SW 1271 (cell line): ENCODE measurements around the gene TMEM200B.
"Not testable (repeated sequence)": the region's sequence is repeated elsewhere in the genome, so short reads cannot be mapped to it uniquely, and the experiment has no call there.

Experiments
- DNase-seq, 2 experiments: peaks; one replicate each; lab custom pipeline; 2025; lab: John Stamatoyannopoulos, UW

TMEM200B gene

DNA sequence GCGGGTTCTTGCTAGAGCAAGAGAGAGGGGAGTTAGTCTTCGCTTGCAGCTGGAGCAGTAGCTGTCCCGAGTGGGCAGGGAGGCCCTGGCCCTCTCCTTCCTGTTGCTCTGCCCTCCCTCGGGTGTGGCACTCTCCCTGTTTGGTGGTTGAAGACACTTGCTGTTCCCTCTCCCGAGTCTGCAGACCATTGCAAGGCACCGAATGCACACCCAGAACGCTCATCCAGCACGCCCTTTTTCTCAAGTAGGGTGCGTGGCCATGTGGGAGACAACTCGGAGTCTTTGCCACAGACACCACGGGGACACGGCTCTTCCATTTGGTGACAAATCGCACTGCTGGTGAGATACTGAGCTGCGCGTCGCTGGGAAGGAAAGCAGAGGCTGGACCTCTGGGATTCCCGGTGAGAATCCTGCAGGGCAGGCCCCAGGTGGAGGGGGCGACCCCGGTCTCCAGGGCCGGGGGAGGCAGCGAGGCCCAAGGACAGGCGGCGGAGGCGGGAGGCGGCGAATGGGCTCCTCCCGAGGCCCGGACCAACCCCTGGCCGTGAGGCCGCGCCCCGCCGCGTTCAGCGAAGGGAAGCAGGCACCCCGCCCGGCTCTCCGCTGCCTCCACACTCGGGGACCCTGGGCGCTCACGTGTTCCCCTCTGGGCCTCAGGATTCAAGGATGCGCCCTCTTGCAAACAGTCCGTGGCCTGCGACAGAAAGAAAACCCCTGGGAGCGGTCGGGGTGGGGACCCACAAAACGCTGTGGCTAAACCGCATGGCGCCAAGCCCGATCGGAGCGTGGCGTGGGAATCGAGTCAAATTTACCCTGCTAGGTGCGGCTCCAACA, 10.4 kb upstream of the TMEM200B start:
- no peak for DNase-seq

- not testable (repeated sequence) for DNase-seq
These were observed 7.4 kb upstream of the TMEM200B start for GRCh38 chr1:29131056-29131455.

DNA sequence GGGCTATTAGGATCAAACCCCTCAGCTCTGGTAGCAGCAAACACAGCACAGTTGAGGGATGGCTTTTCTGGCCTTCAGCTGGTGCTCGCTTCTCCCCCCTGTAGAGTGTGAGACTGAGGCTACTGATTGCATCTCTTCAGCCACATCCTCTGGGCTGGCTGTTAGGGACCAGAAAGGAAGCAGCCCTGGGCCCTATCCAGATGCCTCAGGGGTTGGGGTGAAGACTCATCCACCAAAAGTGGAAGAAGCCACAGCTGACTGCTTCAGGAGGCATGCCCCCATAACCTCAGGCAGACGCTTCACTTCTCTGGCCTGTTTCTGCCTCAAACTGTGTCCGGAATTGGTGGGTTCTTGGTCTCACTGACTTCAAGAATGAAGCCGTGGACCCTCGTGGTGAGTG, 6.2 kb upstream of the TMEM200B start:
- no peak for DNase-seq

GRCh38 chr1:29128739-29129138, 5.0 kb upstream of the TMEM200B start:
- DNase-seq: no peak

- no peak for DNase-seq
These were observed 2.5 kb upstream of the TMEM200B start for GRCh38 chr1:29126198-29126597.

GRCh38 chr1:29125788-29126187, 2.1 kb upstream of the TMEM200B start:
- DNase-seq: no peak

DNA sequence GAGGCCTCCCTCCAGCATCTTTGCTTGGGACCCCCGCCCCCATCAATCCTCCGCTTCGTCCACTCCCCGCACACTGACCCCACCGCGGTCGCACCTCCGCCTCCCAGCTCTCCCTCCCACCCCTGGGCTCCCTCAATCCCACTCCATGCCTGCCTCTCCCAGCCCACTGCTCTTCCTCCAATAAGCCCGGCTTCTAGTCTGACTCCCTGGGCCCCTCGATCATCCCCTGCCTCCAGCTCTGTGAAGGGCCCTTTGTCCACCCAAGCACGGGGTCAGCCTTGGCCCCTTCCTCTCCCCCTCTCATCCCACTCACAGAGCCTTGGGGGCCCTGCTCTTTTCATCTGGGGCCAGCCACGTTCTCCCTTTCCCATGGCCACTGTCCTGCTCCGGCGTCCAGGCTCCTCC, 1.5 kb upstream of the TMEM200B start:
- DNase-seq: no peak

- peak; percentile 20 to 48 for DNase-seq
These were observed 898 bp upstream of the TMEM200B start for GRCh38 chr1:29124366-29125236.

DNA sequence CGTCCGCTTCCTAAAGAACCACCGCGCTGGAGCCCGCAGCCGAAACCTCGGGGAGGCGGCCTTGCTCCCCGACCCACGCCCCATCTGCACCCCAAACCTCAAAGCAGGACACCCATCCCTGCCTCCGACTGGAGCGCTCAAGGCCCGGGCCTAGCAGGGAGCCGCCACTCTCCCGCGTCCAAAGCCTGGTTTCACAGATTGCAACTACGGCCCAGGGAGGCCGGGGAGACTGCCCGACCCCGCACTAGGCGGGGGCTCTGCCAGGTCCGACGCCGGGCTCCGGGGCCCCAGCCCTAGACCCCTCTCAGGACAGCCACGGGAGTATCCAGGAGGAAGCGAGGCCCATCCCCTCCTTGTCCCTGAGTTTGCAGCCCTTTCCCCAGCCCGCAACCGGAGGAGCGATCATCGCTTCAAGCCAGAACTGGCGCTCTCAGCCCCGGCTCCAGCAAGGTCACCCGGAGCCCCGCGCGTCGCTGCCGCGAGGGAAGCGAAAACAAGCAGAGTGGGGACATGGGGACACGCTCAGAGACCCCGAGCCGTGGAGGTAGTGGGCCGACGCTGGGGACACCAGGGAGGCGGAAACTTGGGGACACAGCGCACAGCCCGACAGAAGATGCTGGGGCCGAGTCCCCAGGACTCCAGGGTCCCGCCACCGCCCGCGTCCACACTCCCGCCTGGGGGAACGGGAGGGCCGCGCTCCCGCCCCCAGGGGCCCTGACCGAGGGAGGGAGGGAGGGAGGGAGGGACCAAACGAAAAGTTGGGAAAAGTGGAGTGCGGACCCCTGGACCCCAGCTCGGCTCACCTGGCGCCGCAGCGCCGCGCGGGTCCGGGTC, 433 bp downstream of the TMEM200B start:
- no peak for DNase-seq

DNA sequence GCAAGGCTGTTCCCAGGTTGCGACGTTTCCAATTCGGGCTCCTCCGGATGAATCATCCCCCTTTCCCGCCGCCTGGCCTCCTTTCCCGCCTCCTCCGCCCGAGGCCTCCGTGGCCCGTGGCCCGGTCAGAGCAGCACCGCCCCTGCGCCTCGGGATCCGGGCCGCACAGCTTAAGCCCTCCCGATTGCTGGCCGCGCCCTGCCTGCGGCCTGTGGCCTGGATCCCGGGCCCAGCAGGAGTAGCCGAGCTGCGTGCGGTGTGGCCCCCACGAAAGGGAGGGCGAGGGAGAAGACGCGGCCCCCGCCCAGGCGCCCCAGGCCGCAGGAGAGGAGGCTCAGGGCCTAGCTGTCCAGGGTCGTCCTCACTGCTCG, 1.0 kb downstream of the TMEM200B start:
- no peak for DNase-seq

- DNase-seq: no peak
These were observed 1.6 kb downstream of the TMEM200B start for GRCh38 chr1:29121936-29122681.

GRCh38 chr1:29121516-29121935, 2.2 kb downstream of the TMEM200B start:
- DNase-seq: no peak

- no peak for DNase-seq
These were observed 2.7 kb downstream of the TMEM200B start for GRCh38 chr1:29120947-29121485.

- no peak for DNase-seq
These were observed 3.3 kb downstream of the TMEM200B start for GRCh38 chr1:29120367-29120766.

DNA sequence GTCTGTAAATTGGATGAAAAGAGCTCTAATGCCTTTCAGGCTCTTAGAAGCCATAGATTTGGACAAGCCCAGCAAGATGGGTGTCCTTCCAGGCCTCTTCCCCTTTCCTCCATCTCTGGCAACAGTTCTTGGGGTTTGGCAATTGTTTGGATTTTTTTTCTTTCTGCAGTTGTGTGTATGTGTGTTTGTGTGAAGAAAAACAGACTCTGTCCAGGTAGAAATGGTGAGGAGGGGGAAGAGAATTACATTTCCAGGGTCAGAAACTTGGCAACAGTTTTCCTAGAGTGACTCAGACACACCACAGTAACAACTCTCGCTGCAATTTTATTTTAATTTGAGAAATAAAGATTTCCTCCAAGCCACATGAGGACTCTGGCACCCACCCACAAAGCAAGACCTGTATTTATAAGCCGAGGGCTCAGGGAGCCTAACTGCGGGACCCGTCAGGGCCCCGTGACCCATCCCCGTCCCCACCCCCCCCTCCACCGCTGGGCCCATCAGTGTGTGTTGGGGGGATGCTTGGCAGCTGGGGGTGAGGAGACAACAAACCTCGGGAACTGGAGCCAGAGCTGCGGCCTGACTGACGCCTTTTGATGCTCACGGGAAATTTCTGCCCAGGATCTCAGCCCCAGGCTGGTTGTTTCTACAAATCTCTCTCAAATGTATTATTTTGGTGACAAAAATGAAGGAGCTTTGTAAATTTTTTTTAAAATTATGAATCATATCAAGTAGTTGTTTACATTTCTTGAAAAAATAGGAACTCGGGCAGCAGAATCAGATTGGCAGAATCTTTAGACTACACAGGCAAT, 4.4 kb downstream of the TMEM200B start:
- DNase-seq: no peak

DNA sequence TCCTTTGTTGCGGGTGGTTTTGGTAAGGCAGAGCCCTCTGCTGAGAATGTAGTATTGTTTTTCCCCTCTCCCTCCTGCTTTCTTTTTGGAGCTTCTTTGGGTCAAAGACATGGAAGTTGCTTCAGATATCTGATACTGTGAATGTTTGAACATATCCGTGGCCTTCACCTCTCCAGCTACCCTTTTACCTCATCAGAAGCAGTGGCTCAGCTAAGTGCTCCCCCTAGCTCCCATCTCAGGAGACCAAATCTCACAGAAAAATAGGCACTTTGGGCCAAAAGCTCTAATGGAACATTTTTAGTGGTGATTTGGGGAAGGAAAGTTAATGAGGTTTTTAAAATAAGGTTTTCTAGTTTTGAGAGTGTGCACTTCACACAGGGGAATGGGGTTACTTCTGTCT, 6.3 kb downstream of the TMEM200B start:
- no peak for DNase-seq

DNA sequence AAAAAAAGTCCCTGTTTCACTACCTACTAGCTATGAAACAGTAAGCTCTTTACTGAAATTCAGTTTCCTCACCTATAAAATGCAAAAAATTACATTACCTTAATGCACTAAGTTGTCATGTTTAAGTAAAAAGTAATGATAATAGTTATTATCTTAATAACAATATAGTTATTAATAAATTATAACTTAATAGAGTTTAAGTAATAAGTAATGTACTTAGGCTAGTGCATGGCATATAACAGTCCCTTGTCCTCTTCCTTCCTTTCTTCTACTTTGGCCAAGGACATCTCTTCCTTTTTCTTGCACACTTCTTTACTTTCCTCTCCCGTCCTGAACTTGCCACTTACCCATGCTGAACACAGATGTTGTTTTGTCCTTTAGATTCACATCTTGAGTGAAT, 9.0 kb downstream of the TMEM200B start:
- DNase-seq: no peak

GRCh38 chr1:29113413-29114117, 10.1 kb downstream of the TMEM200B start:
- DNase-seq: no peak

DNA sequence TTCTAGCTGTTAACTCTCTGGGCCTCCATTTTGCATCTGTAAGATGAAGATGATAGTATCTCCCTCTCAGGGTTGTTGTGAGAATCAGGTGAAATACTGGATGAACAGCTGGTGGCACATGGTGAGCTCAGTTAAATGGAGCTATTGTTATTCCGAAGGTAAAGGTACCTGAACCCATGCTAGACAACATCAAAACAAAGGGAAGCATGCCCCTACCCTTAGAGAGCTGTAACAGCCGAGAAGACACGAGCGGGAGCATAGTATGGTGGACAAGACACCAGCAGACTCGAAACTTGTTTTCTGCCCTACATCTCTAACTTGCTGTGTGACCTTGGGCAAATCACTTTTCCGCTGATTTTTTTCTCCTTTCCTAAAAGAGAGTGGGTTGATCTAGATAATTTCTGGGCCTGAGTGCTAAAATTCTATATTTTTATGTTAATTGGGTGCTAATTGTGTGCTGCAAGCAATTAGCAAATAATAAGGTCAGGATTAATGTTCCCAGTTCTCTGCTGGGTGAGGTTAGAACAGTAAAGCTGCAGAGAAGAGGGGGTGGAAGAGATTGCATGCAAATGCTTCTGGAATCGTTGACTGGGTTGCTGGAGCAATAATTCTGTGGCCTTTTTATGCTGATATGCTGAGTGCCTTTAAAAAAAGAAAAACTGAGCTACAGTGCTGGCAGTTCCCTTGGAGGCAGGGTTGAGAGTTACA, 10.8 kb downstream of the TMEM200B start:
- DNase-seq: no peak
